ENCODE results near the gene VPS4B. TPM values are rescaled to one million over a fixed set of nuclear protein-coding genes. Genes with fewer than 3 reads are reported as not detected.

Gene VPS4B
- total and polyA plus RNA-seq, 2 donors (not counting 3 experiments of a cell fraction or from before 2014, with no cell fraction given): 10.5 to 54.7 TPM

DNA sequence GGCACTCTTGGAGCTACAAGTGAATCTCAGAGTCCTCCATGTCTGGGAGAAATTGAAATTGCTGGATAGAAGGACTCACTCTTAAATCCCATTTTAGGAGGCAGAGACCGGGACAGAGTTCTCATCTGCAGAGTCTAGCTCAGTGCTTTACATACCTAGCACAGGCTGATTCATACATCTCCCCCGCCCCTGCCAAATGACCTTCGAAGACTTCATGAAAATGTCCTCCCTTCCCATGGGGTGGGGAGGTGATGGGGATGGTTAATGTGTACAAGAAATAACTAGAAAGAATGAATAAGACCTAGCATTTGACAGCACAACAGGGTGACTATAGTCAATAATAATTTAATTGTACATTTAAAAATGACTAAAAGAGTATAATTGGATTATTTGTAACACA, 46.3 kb upstream of the VPS4B start:
- Histone ChIP-seq H3K9me1 (replicated peaks; ENCODE audit: control insufficient read depth, extremely low read depth, insufficient read depth, low read length) (no peaks in the 10 kb centered on the region), H3K4me1 (ENCODE audit: control insufficient read depth, extremely low read depth, insufficient read depth, low read length) (no peaks in the 10 kb centered on the region), H3K4me3 (replicated peaks in 1 of 3; ENCODE audit: insufficient read depth in 1 of 3, low read depth in 1 of 3, low read length in 3 of 3) (no peak overlapping the region), H3K9ac (replicated peaks; ENCODE audit: extremely low read depth, insufficient read depth, low read length) (no peak overlapping the region), H3K27me3 (ENCODE audit: control insufficient read depth in 2 of 2, insufficient read depth in 2 of 2, low read length in 2 of 2) (peaks cover 6 to 8% of the 10 kb centered on the region in 2 experiments), H3K36me3 (ENCODE audit: control insufficient read depth in 2 of 2, extremely low read depth in 1 of 2, insufficient read depth in 2 of 2, low read length in 2 of 2) (no peaks in the 10 kb centered on the region), H2AFZ (ENCODE audit: low read depth, low read length) (no peak overlapping the region), H3K79me2 (ENCODE audit: control insufficient read depth, insufficient read depth, low read length) (no peaks in the 10 kb centered on the region), H3K4me2 (ENCODE audit: insufficient read depth, low read length) (no peak overlapping the region), H4K20me1 (replicated peaks; ENCODE audit: control insufficient read depth, extremely low read depth, insufficient read depth, low read length) (no peaks in the 10 kb centered on the region), H3K9me3 (replicated peaks; ENCODE audit: control insufficient read depth, insufficient read depth, low read length) (no peaks in the 10 kb centered on the region), H3K27ac (ENCODE audit: insufficient read depth, low read depth, low read length) (no peak overlapping the region)
- no peak for DNase-seq (ENCODE audit: low read depth, low spot score)
- dilution Hi-C loops (cut with MboI; ENCODE audit: extremely low pct_ligation_motif_present, low sequenced_read_pairs) (no loop called here), intact Hi-C loops (cut with micrococcal nuclease) (no loop called here)
- TF ChIP-seq FOS (IDR thresholded peaks at IDR 0.05; ENCODE audit: borderline replicate concordance, insufficient read depth, low read length): no peak
- no peak for TF ChIP-seq POLR2A (IDR thresholded peaks at IDR 0.05; ENCODE audit: low read depth, low read length)
- TF ChIP-seq, protein P1, sequence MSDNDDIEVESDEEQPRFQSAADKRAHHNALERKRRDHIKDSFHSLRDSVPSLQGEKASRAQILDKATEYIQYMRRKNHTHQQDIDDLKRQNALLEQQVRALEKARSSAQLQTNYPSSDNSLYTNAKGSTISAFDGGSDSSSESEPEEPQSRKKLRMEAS (IDR thresholded peaks at IDR 0.05; ENCODE audit: insufficient read depth, insufficient read length): no peak
- no peak for TF ChIP-seq JUN (IDR thresholded peaks at IDR 0.05; ENCODE audit: borderline replicate concordance, insufficient read depth, insufficient read length, low read depth)
- TF ChIP-seq GATA2 (IDR thresholded peaks at IDR 0.05; ENCODE audit: insufficient read depth, insufficient read length, low read depth, low read length): no peak
- TF ChIP-seq POLR2AphosphoS5 (IDR thresholded peaks at IDR 0.05; ENCODE audit: insufficient read depth, low read depth, low read length): no peak
- TF ChIP-seq EZH2 (IDR thresholded peaks at IDR 0.05; ENCODE audit: borderline replicate concordance, low read depth, low read length, severe bottlenecking): no peak
- TF ChIP-seq MYC (IDR thresholded peaks at IDR 0.05; ENCODE audit: low read depth, low read length): no peak
- TF ChIP-seq, protein P2, sequence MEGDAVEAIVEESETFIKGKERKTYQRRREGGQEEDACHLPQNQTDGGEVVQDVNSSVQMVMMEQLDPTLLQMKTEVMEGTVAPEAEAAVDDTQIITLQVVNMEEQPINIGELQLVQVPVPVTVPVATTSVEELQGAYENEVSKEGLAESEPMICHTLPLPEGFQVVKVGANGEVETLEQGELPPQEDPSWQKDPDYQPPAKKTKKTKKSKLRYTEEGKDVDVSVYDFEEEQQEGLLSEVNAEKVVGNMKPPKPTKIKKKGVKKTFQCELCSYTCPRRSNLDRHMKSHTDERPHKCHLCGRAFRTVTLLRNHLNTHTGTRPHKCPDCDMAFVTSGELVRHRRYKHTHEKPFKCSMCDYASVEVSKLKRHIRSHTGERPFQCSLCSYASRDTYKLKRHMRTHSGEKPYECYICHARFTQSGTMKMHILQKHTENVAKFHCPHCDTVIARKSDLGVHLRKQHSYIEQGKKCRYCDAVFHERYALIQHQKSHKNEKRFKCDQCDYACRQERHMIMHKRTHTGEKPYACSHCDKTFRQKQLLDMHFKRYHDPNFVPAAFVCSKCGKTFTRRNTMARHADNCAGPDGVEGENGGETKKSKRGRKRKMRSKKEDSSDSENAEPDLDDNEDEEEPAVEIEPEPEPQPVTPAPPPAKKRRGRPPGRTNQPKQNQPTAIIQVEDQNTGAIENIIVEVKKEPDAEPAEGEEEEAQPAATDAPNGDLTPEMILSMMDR (IDR thresholded peaks at IDR 0.05; ENCODE audit: extremely low read depth in 1 of 2, insufficient read depth in 1 of 2, low read depth in 1 of 2, low read length in 2 of 2): no peak
- no peak for FAIRE-seq
- CTCF ChIA-PET: interaction anchor here (1.2 kb wide), 1 partner anchor 29 kb away, joined by 3 read pairs; no protein-coding TSS in a partner anchor
- no TSS peak for BruUV-seq (replicated peaks)
- POLR2A ChIA-PET: no interaction called here
